ENCODE results near the gene STK16. TPM values are rescaled to one million over a fixed set of nuclear protein-coding genes. Genes with fewer than 3 reads are reported as not detected.
A peak's percentile ranks its signal among the peaks of the same experiment; 100 is the strongest.

The STK16 gene
- total RNA-seq, 1 donor from 2014 or later, result 19.1 TPM

GRCh38 chr2:219218732-219219701 is 26.3 kb upstream of the STK16 start, which contains the start of gene ABCB6:
Gene ABCB6, minus strand, starts transcription at chr2:219218958. Its CDS starts 285 bp downstream, at chr2:219218673.
- Histone ChIP-seq H3K36me3 (ENCODE audit: insufficient read depth, low read length) (peaks cover 16% of the 10 kb centered on the region), H2AFZ (ENCODE audit: low read depth, low read length) (peak within 1 kb of the TSS; percentile 71), H3K9me3 (ENCODE audit: insufficient read depth, low read depth, low read length) (no peaks in the 10 kb centered on the region), H3K27ac (ENCODE audit: low read depth, low read length) (peak within 1 kb of the TSS; percentile 79), H4K20me1 (ENCODE audit: insufficient read depth, low read length) (peaks cover 14% of the 10 kb centered on the region), H3K9ac (ENCODE audit: low read length) (peak within 1 kb of the TSS; percentile 73), H3K27me3 (ENCODE audit: insufficient read depth, low read length) (no peaks in the 10 kb centered on the region), H3K4me2 (ENCODE audit: low read length) (peak within 1 kb of the TSS; percentile 87), H3K79me2 (ENCODE audit: insufficient read depth, low read length) (peaks cover 8% of the 10 kb centered on the region), H3K4me1 (ENCODE audit: insufficient read depth, low read length) (peaks cover 23% of the 10 kb centered on the region), H3K4me3 (ENCODE audit: insufficient read depth, low read depth, low read length) (peak within 1 kb of the TSS; percentile 60)
- Mint-ChIP-seq H3K9me3 (ENCODE audit: unreplicated experiment) (no peaks in the 10 kb centered on the region), H3K27me3 (ENCODE audit: low read depth, unreplicated experiment) (no peaks in the 10 kb centered on the region), H3K4me3 (ENCODE audit: unreplicated experiment) (peak within 1 kb of the TSS; percentile 86), H3K27ac (ENCODE audit: unreplicated experiment) (peak within 1 kb of the TSS; percentile 87), H3K4me1 (ENCODE audit: low read depth, unreplicated experiment) (peaks cover 6% of the 10 kb centered on the region), H3K36me3 (ENCODE audit: low read depth, unreplicated experiment) (peaks cover 30% of the 10 kb centered on the region)
- TF ChIP-seq EZH2 (IDR thresholded peaks at IDR 0.05; ENCODE audit: insufficient read depth, low read length), result no peak
- TF ChIP-seq CTCF (IDR thresholded peaks at IDR 0.05; ENCODE audit: insufficient read depth, low read depth, low read length), result no peak
- no peak for FAIRE-seq
- peak; percentile 79 for DNase-seq (ENCODE audit: low read depth)

- no peak for DNase-seq (ENCODE audit: low read depth)
- H3K27me3 ChIP-seq (ENCODE audit: insufficient read depth, low read length), result no peaks in the 10 kb centered on the region
- peak overlapping the region; percentile 73 for H3K9ac ChIP-seq (ENCODE audit: low read length)
- no peaks in the 10 kb centered on the region for H3K9me3 ChIP-seq (ENCODE audit: insufficient read depth, low read depth, low read length)
- no peak overlapping the region for H3K4me3 Mint-ChIP-seq (ENCODE audit: unreplicated experiment)
- H3K9me3 Mint-ChIP-seq (ENCODE audit: unreplicated experiment), result no peaks in the 10 kb centered on the region
- H2AFZ ChIP-seq (ENCODE audit: low read depth, low read length), result no peak overlapping the region
- TF ChIP-seq EZH2 (IDR thresholded peaks at IDR 0.05; ENCODE audit: insufficient read depth, low read length) (no peak), CTCF (IDR thresholded peaks at IDR 0.05; ENCODE audit: insufficient read depth, low read depth, low read length) (no peak)
- peaks cover 8% of the 10 kb centered on the region for H3K79me2 ChIP-seq (ENCODE audit: insufficient read depth, low read length)
- peaks cover 23% of the 10 kb centered on the region for H3K4me1 ChIP-seq (ENCODE audit: insufficient read depth, low read length)
- peaks cover 6% of the 10 kb centered on the region for H3K4me1 Mint-ChIP-seq (ENCODE audit: low read depth, unreplicated experiment)
- no peak overlapping the region for H3K27ac ChIP-seq (ENCODE audit: low read depth, low read length)
- peaks cover 29% of the 10 kb centered on the region for H3K36me3 Mint-ChIP-seq (ENCODE audit: low read depth, unreplicated experiment)
- FAIRE-seq, result no peak
- no peak overlapping the region for H3K27ac Mint-ChIP-seq (ENCODE audit: unreplicated experiment)
- H3K4me2 ChIP-seq (ENCODE audit: low read length), result peak overlapping the region; percentile 87
- H4K20me1 ChIP-seq (ENCODE audit: insufficient read depth, low read length), result peaks cover 14% of the 10 kb centered on the region
- H3K4me3 ChIP-seq (ENCODE audit: insufficient read depth, low read depth, low read length), result no peak overlapping the region
- H3K27me3 Mint-ChIP-seq (ENCODE audit: low read depth, unreplicated experiment), result no peaks in the 10 kb centered on the region
- peaks cover 16% of the 10 kb centered on the region for H3K36me3 ChIP-seq (ENCODE audit: insufficient read depth, low read length)
Measured at GRCh38 chr2:219219784-219220532, 25.3 kb upstream of the STK16 start.

Data from astrocyte (in vitro differentiated cells and primary cell).